PC-3 (cell line): Measurements from ENCODE around the gene FOXP1. TPM values are rescaled to one million over a fixed set of nuclear protein-coding genes. Genes with fewer than 3 reads are reported as not detected.

ENCODE experiments used
- ATAC-seq: fragments of 200-7000 bp; cut with Tn5 transposase; 2 replicates; pipeline ENCODE4 v1.9.1; 2020; ENCODE audit warnings: mild to moderate bottlenecking, moderate library complexity
- BruUV-seq: library from RNA; stranded (reverse); fragments of 400-500 nt; replicated peaks from 2 replicates; lab custom pipeline; 2021; lab: Mats Ljungman, UMichigan
- CTCF ChIA-PET: fragments of 300-600 bp; sonication (Branson Sonifier 250); formaldehyde crosslinking; loops from one replicate; lab custom pipeline; 2022; ENCODE audit warnings: antibody characterized with exemption; lab: Charles Lee
- POLR2A ChIA-PET: fragments of 300-600 bp; sonication (Branson Sonifier 250); formaldehyde crosslinking; loops from one replicate; lab custom pipeline; 2022; ENCODE audit warnings: antibody characterized with exemption; ENCODE audit not compliant: unreplicated experiment; lab: Charles Lee
- DNase-seq: peaks from one replicate; pipeline ENCODE4 v3.0.0-alpha.2; 2015
- H2AFZ ChIP-seq: fragments of 300-600 bp; sonication (generic); 2 replicates; pipeline ENCODE4 v1.6.0; 2016; ENCODE audit warnings: antibody characterized with exemption, low read length
- H3F3A ChIP-seq: fragments of 300-600 bp; sonication (generic); one replicate; pipeline ENCODE4 v1.6.0; 2017; ENCODE audit warnings: antibody characterized with exemption, low read length, control low read depth, mild to moderate bottlenecking; ENCODE audit not compliant: unreplicated experiment
- H3K27ac ChIP-seq: fragments of 300-600 bp; sonication (generic); 2 replicates; pipeline ENCODE4 v1.5.1; 2016; ENCODE audit warnings: mild to moderate bottlenecking, low read length
- H3K27me3 ChIP-seq: fragments of 300-600 bp; sonication (generic); 2 replicates; pipeline ENCODE4 v1.6.1; 2016; ENCODE audit warnings: low read length, mixed read lengths
- H3K36me3 ChIP-seq: fragments of 300-600 bp; sonication (generic); 2 replicates; pipeline ENCODE4 v1.6.1; 2016; ENCODE audit warnings: low read depth, mixed run types, low read length, mixed read lengths
- H3K4me1 ChIP-seq: fragments of 300-600 bp; sonication (generic); 2 replicates; pipeline ENCODE4 v1.5.1; 2016; ENCODE audit warnings: low read length; ENCODE audit not compliant: insufficient read depth
- H3K4me2 ChIP-seq: fragments of 300-600 bp; sonication (generic); 2 replicates; pipeline ENCODE4 v1.6.0; 2016; ENCODE audit warnings: low read length
- H3K4me3 ChIP-seq: fragments of 300-600 bp; sonication (generic); 2 replicates; pipeline ENCODE4 v1.5.1; 2016; ENCODE audit warnings: mild to moderate bottlenecking, low read length, mixed read lengths
- H3K79me2 ChIP-seq: fragments of 300-600 bp; sonication (generic); 2 replicates; pipeline ENCODE4 v1.6.1; 2017; ENCODE audit warnings: low read length, mixed read lengths
- H3K9ac ChIP-seq: fragments of 300-600 bp; sonication (generic); 2 replicates; pipeline ENCODE4 v1.6.0; 2016; ENCODE audit warnings: mild to moderate bottlenecking, low read length
- H3K9me2 ChIP-seq: fragments of 300-600 bp; sonication (generic); replicated peaks from 2 replicates; pipeline ENCODE4 v1.6.1; 2016; ENCODE audit warnings: mixed run types, low read length, mixed read lengths
- H3K9me3 ChIP-seq: fragments of 300-600 bp; sonication (generic); 2 replicates; pipeline ENCODE4 v1.6.1; 2016; ENCODE audit warnings: low read length, mixed read lengths
- H4K20me1 ChIP-seq: fragments of 300-600 bp; sonication (generic); 2 replicates; pipeline ENCODE4 v1.6.1; 2016; ENCODE audit warnings: low read length, mixed read lengths
- CTCF ChIP-seq: fragments of 300-600 bp; sonication (generic); conservative IDR thresholded peaks from 2 replicates; pipeline ENCODE4 v1.5.1; 2017; ENCODE audit warnings: antibody characterized with exemption, low read depth, mild to moderate bottlenecking, low read length
- EZH2 ChIP-seq: fragments of 300-600 bp; sonication (generic); IDR thresholded peaks from one replicate; pipeline ENCODE4 v1.6.1; 2017; ENCODE audit warnings: antibody characterized with exemption, mild to moderate bottlenecking, low read length; ENCODE audit not compliant: unreplicated experiment
- EZH2phosphoT487 ChIP-seq: fragments of 300-600 bp; sonication (generic); IDR thresholded peaks from 2 replicates; pipeline ENCODE4 v1.6.1; 2018; ENCODE audit warnings: mild to moderate bottlenecking, antibody characterized with exemption, low read length, borderline replicate concordance
- intact Hi-C: fragments of 100-400 bp; cut with micrococcal nuclease; formaldehyde crosslinking; loops from 2 replicates; pipeline ENCODE4 v1.9.0; 2023
- total RNA-seq: library from RNA; depleted of rRNA; stranded (reverse); fragments of >200 nt; gene quantifications from 2 replicates; pipeline ENCODE4 v1.2.3, GENCODE V29; 2014

Gene FOXP1
- total RNA-seq, 1 experiment from 2014 or later, result 35.3 TPM

- CTCF ChIA-PET, result interaction anchor here (0.6 to 0.7 kb wide), 3 partner anchors 43 to 320 kb away, joined by 3 to 11 read pairs (median 9); no protein-coding TSS in a partner anchor
- H3K79me2 ChIP-seq, result no peaks in the 10 kb centered on the region
Observed at GRCh38 chr3:71102111-71102983, 481.2 kb downstream of the FOXP1 start.

GRCh38 chr3:71101626-71102025, 481.9 kb downstream of the FOXP1 start:
- no peak for TF ChIP-seq EZH2
- no peak for TF ChIP-seq CTCF
- no peak for TF ChIP-seq EZH2phosphoT487
- H3K79me2 ChIP-seq, result no peaks in the 10 kb centered on the region
- peak; percentile 3; the same call in 1 of the 2 replicates for ATAC-seq
- peak overlapping the region; percentile 59 for H3K4me2 ChIP-seq
- no peaks in the 10 kb centered on the region for H4K20me1 ChIP-seq
- no peak overlapping the region for H2AFZ ChIP-seq
- H3K9me3 ChIP-seq, result no peaks in the 10 kb centered on the region
- ChIA-PET POLR2A (interaction anchor here (0.5 to 1.0 kb wide), 3 partner anchors 37 to 198 kb away, joined by 3 read pairs; no protein-coding TSS in a partner anchor), CTCF (interaction anchor here (0.6 to 0.7 kb wide), 3 partner anchors 44 to 321 kb away, joined by 3 to 11 read pairs (median 9); no protein-coding TSS in a partner anchor)
- no peaks in the 10 kb centered on the region for H3K9me2 ChIP-seq
- peak overlapping the region; percentile 20 for H3K9ac ChIP-seq
- no peaks in the 10 kb centered on the region for H3K36me3 ChIP-seq
- H3K4me3 ChIP-seq, result peak overlapping the region; percentile 2; the same call in 1 of the 2 replicates
- peak overlapping the region; percentile 74 for H3K27ac ChIP-seq
- no peak for DNase-seq
- BruUV-seq, result TSS peak; percentile 56
- peaks cover 42% of the 10 kb centered on the region for H3K4me1 ChIP-seq
- intact Hi-C loops, result loop anchor here (1.0 to 10.0 kb wide), 7 partner anchors 10 to 483 kb away; partner anchors contain the start of gene FOXP1
- peaks cover 5% of the 10 kb centered on the region for H3F3A ChIP-seq
- H3K27me3 ChIP-seq, result no peaks in the 10 kb centered on the region

More at GRCh38 chr3:71102111-71102983, 481.2 kb downstream of the FOXP1 start:
- H3K27ac ChIP-seq, result peak overlapping the region; percentile 74
- H3K27me3 ChIP-seq, result no peaks in the 10 kb centered on the region
- H3K4me2 ChIP-seq, result peak overlapping the region; percentile 59
- POLR2A ChIA-PET, result interaction anchor here (0.5 to 1.0 kb wide), 3 partner anchors 38 to 197 kb away, joined by 3 read pairs; no protein-coding TSS in a partner anchor
- no peaks in the 10 kb centered on the region for H3K9me2 ChIP-seq
- peaks cover 43% of the 10 kb centered on the region for H3K4me1 ChIP-seq
- no peak overlapping the region for H3K4me3 ChIP-seq
- no peaks in the 10 kb centered on the region for H3K9me3 ChIP-seq
- ATAC-seq, result peak; percentile 78
- no peaks in the 10 kb centered on the region for H4K20me1 ChIP-seq
- DNase-seq, result peak; percentile 83
- peak overlapping the region; percentile 20 for H3K9ac ChIP-seq
- TF ChIP-seq CTCF (no peak), EZH2 (no peak), EZH2phosphoT487 (no peak)
- intact Hi-C loops, result loop anchor here (1.0 to 10.0 kb wide), 7 partner anchors 9 to 482 kb away; partner anchors contain the start of gene FOXP1
- no TSS peak for BruUV-seq
- peaks cover 5% of the 10 kb centered on the region for H3F3A ChIP-seq
- H2AFZ ChIP-seq, result no peak overlapping the region
- H3K36me3 ChIP-seq, result no peaks in the 10 kb centered on the region
